Measurements from ENCODE around the gene RUBCN.

DNA sequence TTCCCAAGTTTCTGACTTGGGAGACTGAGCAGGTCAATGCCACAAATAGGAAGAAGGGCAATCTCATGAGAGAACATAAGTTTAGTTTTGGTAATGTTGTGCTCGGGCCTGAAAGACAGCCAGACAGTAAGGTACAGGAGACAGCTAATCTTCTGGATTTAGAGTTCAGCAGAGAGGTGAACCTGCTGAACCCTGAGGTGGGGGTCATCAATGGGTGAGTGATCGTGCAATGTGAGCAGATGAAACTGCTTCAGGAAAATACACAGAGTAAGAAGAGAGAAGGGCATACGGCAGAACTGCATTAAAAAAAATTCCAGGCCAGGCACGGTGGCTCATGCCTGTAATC is 23.3 kb downstream of the RUBCN start:
- TF ChIP-seq, protein P1, sequence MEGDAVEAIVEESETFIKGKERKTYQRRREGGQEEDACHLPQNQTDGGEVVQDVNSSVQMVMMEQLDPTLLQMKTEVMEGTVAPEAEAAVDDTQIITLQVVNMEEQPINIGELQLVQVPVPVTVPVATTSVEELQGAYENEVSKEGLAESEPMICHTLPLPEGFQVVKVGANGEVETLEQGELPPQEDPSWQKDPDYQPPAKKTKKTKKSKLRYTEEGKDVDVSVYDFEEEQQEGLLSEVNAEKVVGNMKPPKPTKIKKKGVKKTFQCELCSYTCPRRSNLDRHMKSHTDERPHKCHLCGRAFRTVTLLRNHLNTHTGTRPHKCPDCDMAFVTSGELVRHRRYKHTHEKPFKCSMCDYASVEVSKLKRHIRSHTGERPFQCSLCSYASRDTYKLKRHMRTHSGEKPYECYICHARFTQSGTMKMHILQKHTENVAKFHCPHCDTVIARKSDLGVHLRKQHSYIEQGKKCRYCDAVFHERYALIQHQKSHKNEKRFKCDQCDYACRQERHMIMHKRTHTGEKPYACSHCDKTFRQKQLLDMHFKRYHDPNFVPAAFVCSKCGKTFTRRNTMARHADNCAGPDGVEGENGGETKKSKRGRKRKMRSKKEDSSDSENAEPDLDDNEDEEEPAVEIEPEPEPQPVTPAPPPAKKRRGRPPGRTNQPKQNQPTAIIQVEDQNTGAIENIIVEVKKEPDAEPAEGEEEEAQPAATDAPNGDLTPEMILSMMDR (IDR thresholded peaks at IDR 0.05), result no peak
- TF ChIP-seq POLR2A (IDR thresholded peaks at IDR 0.05), result no peak
